Testis (tissue), 3 donors: Measurements from ENCODE around the gene OR56A1. TPM values are rescaled to one million over a fixed set of nuclear protein-coding genes. Genes with fewer than 3 reads are reported as not detected.

Source experiments
- DNase-seq: peaks from one replicate; pipeline ENCODE4 v3.0.0-alpha.2; 2019
- H3K27ac ChIP-seq, 2 donors: fragments of 200-600 bp; sonication (generic); one replicate each; pipeline ENCODE4 v1.5.1; 2019
- H3K27me3 ChIP-seq: fragments of 200-600 bp; sonication (generic); one replicate; pipeline ENCODE4 v1.5.1; 2019
- H3K36me3 ChIP-seq: fragments of 200-600 bp; sonication (generic); one replicate; pipeline ENCODE4 v1.5.1; 2017; ENCODE audit warnings: low read depth; ENCODE audit errors: missing control alignments
- H3K4me1 ChIP-seq: fragments of 200-600 bp; sonication (generic); one replicate; pipeline ENCODE4 v1.5.1; 2019
- H3K4me3 ChIP-seq, 2 donors: fragments of 200-600 bp; sonication (generic); one replicate each; pipeline ENCODE4 v1.5.1; 2017 to 2019
- H3K9me3 ChIP-seq: fragments of 200-600 bp; sonication (generic); one replicate; pipeline ENCODE4 v1.5.1; 2017
- POLR2A ChIP-seq: fragments of 450-650 bp; IDR thresholded peaks from one replicate; pipeline ENCODE4 v1.6.1; 2017; ENCODE audit warnings: antibody characterized with exemption, mild to moderate bottlenecking, moderate library complexity
- WGBS, 2 donors: methylation state at CpG; one replicate each; pipeline ENCODE4 v1.1.5; 2018; 5-methylcytosine and 5-hydroxymethylcytosine counted together
- intact Hi-C: fragments of 100-400 bp; cut with DNase I; formaldehyde crosslinking; loops from one replicate; pipeline ENCODE4 v1.15.1; 2023; ENCODE audit warnings: low total_unique reads
- polyA plus RNA-seq: library from polyadenylated mRNA; stranded (reverse); fragments of 350-450 nt; fragmentation: Illumina TruSeq; extraction: RNeasy Lipid Tissue Mini Kit (QIAGEN cat#74804); gene quantifications from one replicate; pipeline ENCODE4 v1.2.3, GENCODE V29; 2014; ENCODE audit warnings: low read depth, low replicate concordance; ENCODE audit not compliant: insufficient read depth
- total RNA-seq, 2 donors: library from RNA; depleted of rRNA; stranded (reverse); fragments of >200 nt; gene quantifications; one replicate each; pipeline ENCODE4 v1.2.3, GENCODE V29; 2016
- TF ChIP-seq, protein P1 (sequence below), 3 experiments: fragments of 450-650 bp in 2 of 3; fragments of 200-600 bp in 1 of 3; sonication (generic) in 1 of 3; IDR thresholded peaks; one replicate each; pipeline ENCODE4 v1.5.1; 2016 to 2019; ENCODE audit warnings: antibody characterized with exemption in 3 of 3, mild to moderate bottlenecking in 2 of 3, moderate library complexity in 1 of 3

The OR56A1 gene
- total and polyA plus RNA-seq, 3 donors from 2014 or later = 0.06 to 0.16 TPM; not detected in 1

DNA sequence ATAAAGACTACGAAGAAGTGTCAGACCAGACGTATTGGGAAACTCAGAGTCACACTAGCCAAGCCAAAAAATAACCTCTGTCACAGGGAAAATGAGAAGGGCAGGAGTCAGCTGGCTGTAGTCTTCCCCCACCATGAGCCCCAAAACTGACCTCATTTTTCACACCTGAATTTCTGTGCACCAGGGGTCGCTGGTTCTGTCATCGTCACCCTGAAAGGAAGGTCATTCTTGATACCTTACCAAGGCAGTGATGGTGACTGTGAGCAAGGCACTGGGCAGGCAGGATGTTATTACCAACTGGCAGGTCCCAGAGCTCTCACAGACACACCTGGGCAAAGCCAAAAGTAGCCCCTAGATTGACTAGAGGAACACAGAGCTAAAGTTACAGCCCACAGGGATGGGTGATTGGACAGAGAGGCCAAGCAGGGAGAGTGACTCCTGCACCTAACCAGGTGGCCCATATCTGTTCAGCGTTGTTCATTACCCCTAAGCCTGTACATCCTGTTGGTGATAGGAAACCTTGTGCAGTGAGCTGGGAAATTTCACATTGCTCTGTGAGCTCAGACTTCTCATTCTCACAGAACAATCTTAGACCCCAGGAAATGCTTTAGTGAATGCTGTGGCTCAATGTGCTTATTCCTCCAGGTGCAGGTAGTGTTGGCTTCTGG is 32.3 kb upstream of the OR56A1 start:
- Histone ChIP-seq H3K4me1 (no peaks in the 10 kb centered on the region), H3K27ac (no peak overlapping the region), H3K9me3 (no peaks in the 10 kb centered on the region), H3K4me3 (no peak overlapping the region), H3K27me3 (no peaks in the 10 kb centered on the region), H3K36me3 (no peaks in the 10 kb centered on the region)
- DNase-seq = no peak
- 76 to 80% methylated on average over 5 of the region's 5 CpGs for WGBS, 2 donors
- intact Hi-C loops = no loop called here
- TF ChIP-seq, protein P1, sequence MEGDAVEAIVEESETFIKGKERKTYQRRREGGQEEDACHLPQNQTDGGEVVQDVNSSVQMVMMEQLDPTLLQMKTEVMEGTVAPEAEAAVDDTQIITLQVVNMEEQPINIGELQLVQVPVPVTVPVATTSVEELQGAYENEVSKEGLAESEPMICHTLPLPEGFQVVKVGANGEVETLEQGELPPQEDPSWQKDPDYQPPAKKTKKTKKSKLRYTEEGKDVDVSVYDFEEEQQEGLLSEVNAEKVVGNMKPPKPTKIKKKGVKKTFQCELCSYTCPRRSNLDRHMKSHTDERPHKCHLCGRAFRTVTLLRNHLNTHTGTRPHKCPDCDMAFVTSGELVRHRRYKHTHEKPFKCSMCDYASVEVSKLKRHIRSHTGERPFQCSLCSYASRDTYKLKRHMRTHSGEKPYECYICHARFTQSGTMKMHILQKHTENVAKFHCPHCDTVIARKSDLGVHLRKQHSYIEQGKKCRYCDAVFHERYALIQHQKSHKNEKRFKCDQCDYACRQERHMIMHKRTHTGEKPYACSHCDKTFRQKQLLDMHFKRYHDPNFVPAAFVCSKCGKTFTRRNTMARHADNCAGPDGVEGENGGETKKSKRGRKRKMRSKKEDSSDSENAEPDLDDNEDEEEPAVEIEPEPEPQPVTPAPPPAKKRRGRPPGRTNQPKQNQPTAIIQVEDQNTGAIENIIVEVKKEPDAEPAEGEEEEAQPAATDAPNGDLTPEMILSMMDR (IDR thresholded peaks at IDR 0.05) = no peak
- no peak for TF ChIP-seq POLR2A

DNA sequence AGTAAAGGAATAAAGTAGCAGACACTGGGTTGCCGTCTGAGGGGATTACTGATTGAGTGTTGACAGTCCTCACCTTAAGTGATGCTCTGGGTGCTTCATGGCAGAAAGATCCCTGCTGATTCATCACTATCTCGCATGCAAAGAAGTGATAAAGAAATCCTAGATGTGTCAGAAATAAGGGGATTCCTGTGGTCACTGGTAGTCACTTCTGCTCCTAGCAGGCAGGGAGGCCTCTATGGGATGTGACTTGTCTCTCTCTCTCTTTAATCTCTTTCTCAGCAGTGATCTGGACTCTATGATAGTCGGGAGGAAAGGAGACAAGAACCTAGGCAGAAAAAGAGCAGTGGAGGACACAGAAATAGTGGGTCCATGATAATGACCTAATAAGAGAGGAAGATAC is 30.9 kb upstream of the OR56A1 start:
- no peak for TF ChIP-seq POLR2A
- TF ChIP-seq, protein P1 (IDR thresholded peaks at IDR 0.05) = no peak
- Histone ChIP-seq H3K27me3 (no peaks in the 10 kb centered on the region), H3K9me3 (no peaks in the 10 kb centered on the region), H3K4me1 (no peaks in the 10 kb centered on the region), H3K27ac (no peak overlapping the region), H3K36me3 (no peaks in the 10 kb centered on the region), H3K4me3 (no peak overlapping the region)
- no peak for DNase-seq
- intact Hi-C loops = no loop called here
- 76 to 87% methylated on average over 3 of the region's 3 CpGs for WGBS, 2 donors

DNA sequence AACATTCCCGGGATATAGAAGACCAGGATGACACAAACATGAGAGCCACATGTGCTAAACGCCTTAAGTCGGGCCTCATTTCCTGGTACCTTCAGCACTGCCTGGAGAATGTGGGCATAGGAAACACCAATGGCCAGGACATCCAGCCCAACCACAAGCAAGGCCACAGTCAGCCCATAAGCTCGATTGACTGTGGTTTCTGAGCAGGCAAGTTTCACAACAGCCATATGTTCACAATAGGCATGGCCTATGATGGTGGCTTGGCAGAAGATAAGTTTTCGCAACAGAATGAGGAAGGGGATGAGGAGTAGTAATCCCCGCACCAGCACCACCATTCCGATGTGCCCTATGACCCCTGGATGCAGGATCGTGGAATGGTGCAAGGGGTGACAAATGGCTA is 26.9 kb upstream of the OR56A1 start:
- no peaks in the 10 kb centered on the region for H3K27me3 ChIP-seq
- intact Hi-C loops = no loop called here
- no peak for TF ChIP-seq POLR2A
- TF ChIP-seq, protein P1 (IDR thresholded peaks at IDR 0.05) = no peak
- DNase-seq = no peak
- no peak overlapping the region for H3K4me3 ChIP-seq
- WGBS, 2 donors = 84 to 88% methylated on average over 8 of the region's 8 CpGs
- no peaks in the 10 kb centered on the region for H3K9me3 ChIP-seq
- H3K27ac ChIP-seq = no peak overlapping the region
- no peaks in the 10 kb centered on the region for H3K4me1 ChIP-seq
- H3K36me3 ChIP-seq = no peaks in the 10 kb centered on the region

DNA sequence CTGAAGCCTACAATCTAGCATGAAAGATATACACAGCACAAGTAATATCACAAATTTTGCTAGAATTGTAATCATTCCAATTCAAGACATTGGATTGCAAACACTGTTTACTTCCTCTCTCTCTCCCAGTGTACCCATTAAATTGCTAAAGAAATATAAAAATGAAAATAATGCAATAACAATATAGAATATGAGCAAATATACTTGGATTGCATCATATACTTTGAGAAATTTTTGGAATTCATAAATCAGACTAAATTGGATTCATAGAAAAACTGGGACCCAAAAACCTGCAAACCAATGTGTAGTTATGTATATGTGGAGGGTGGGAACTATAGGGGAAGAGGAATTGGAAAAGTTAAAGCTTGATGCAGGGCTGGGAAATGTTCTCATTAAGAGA is 25.0 kb upstream of the OR56A1 start:
- intact Hi-C loops = no loop called here
- DNase-seq = no peak
- H3K27me3 ChIP-seq = no peaks in the 10 kb centered on the region
- H3K9me3 ChIP-seq = no peaks in the 10 kb centered on the region
- no peak overlapping the region for H3K27ac ChIP-seq
- no peaks in the 10 kb centered on the region for H3K36me3 ChIP-seq
- no peak overlapping the region for H3K4me3 ChIP-seq
- no peaks in the 10 kb centered on the region for H3K4me1 ChIP-seq
- TF ChIP-seq, protein P1 (IDR thresholded peaks at IDR 0.05) = no peak
- TF ChIP-seq POLR2A = no peak

DNA sequence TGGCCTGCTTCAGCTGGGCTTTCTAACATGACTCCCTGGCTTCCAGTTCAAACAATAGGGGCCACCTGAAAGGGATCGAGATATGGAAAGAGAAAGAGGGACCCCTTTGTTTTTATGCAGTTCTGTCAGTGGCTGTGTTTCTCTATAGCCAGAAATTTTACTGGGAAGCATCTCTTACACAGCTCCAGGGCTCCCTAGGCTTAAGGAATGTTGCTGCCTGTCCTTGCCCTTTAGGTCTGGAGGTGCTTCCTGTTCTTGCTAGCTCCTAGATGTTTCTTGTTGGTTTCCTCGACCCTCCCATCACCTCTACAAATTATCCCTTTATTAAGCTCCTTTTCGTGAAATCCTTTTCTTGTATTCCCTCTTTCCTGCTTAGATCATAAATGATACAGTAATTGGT is 21.8 kb upstream of the OR56A1 start:
- no peaks in the 10 kb centered on the region for H3K27me3 ChIP-seq
- H3K36me3 ChIP-seq = no peaks in the 10 kb centered on the region
- intact Hi-C loops = no loop called here
- 74 to 80% methylated on average over 3 of the region's 3 CpGs for WGBS, 2 donors
- no peak for DNase-seq
- H3K4me3 ChIP-seq = no peak overlapping the region
- H3K9me3 ChIP-seq = no peaks in the 10 kb centered on the region
- no peak overlapping the region for H3K27ac ChIP-seq
- TF ChIP-seq POLR2A = no peak
- TF ChIP-seq, protein P1 (IDR thresholded peaks at IDR 0.05) = no peak
- no peaks in the 10 kb centered on the region for H3K4me1 ChIP-seq
